GM20431 (cell line): ENCODE data around the gene RTP5.

ENCODE experiments used
- in situ Hi-C: fragments of 300-500 bp; cut with MseI, MboI; formaldehyde crosslinking; loops from one replicate; pipeline ENCODE4 v1.15.0; 2020; ENCODE audit warnings: low sequenced_read_pairs; ENCODE audit not compliant: unreplicated experiment

RTP5 gene

DNA sequence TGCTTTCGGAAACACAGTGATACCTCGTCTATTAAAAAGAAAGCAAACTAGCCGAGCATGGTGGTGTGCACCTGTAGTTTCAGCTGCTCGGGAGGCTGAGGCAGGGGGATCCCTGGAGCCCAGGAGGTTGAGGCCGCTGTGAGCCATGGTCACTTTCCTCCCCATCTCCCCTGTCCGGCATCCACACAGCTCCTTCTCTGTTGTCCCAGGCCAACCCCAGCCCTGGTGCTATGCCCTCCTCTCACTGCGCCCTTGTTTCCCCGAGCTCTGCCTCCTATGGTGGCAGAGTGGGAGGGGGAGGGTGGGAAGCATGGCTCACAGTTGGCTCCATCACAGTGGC is 15.4 kb downstream of the RTP5 start:
- in situ Hi-C loops = no loop called here

GRCh38 chr2:241885291-241885945 is 15.9 kb downstream of the RTP5 start:
- in situ Hi-C loops = no loop called here

DNA sequence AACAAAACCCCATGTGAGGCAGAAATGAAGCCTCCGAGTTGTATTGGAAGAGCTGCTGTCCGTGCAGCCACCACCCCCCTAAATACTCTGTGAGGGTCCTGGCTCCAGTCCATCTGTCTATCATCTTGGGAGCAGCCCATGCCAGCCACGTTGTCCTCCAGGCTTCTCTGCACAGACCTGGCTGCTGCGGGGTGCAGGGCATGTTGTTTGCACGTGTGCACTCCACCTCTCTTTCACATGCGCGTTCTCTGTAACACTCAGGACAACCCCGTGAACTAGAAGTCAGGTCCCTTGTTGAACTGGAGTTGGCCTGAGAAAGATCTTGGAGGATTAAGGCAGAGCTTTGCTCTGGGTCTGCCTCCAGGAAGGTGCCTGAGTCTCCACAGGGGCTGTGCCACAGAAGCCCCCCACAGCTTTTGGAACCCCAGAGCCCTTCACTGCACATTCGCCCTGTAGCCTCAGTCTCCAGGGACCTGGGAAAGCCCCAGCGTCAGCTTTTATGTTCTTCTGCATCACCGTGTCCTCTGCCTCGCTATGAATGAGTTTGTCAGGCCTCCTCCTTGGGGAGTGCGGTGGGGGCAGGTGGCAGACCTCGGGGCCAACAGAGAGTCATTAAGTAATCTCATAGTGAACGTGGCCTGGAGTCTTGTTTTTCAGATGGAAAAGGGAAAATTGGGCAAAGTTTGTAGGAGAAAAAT is 16.6 kb downstream of the RTP5 start:
- in situ Hi-C loops = no loop called here

GRCh38 chr2:241886840-241887447 is 17.4 kb downstream of the RTP5 start:
- in situ Hi-C loops = no loop called here

- in situ Hi-C loops = no loop called here
Measured at GRCh38 chr2:241887806-241888522, 18.4 kb downstream of the RTP5 start.

DNA sequence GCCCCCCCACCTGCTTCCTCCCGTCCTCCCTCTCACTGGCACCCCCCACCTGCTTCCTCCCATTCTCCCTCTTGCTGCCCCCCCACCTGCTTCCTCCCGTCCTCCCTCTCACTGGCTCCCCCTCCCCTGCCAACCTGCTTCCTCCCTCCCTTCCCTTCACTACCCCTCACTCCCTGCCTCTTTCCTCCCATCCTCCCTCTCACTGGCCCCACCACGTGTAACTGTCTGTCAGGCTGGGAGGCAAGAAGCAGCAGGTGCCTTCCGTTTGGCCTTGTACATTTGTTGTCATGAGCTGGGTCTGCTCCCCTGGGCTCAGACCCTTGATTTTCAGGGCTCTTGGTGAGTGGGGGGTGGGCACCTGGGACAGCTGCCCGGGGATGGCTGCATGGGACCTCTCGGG is 19.1 kb downstream of the RTP5 start:
- in situ Hi-C loops = no loop called here

- in situ Hi-C loops = no loop called here
Measured at GRCh38 chr2:241890524-241891235, 21.2 kb downstream of the RTP5 start.

DNA sequence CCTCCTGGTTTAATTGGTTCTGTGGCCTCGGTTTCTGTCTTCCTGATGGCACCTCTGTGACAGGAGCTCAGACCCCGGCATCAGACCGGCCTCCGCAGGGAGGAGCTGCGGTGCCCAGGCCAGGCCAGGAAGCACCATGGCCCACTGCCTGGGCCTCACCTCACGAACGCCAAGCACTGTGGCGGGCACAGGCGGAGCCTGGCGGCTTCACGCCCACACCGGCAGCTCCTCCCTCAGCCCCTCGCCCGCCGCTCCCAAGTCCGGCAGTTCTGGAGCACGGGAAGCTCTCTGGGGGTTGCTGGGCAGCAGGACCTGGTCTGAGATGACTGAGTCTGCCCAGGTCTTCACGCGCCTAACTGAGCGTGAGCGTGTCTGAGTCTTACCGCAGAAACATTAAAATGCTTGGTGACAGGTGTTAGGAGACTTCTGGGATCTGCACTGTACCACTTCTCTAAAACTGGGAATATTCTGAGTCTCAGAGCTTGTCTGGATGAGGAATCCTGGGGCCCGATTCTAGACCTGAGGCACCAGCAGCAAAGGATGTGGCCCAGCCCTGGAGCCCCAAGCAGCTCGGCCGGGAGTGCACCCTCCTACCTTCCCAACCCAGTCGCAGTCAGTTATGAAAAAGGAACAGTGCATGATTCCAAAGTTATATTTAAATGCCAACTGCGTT is 21.9 kb downstream of the RTP5 start:
- in situ Hi-C loops = no loop called here

GRCh38 chr2:241891988-241892298 is 22.4 kb downstream of the RTP5 start:
- in situ Hi-C loops = no loop called here

GRCh38 chr2:241892299-241893137 is 23.0 kb downstream of the RTP5 start:
- in situ Hi-C loops = no loop called here

DNA sequence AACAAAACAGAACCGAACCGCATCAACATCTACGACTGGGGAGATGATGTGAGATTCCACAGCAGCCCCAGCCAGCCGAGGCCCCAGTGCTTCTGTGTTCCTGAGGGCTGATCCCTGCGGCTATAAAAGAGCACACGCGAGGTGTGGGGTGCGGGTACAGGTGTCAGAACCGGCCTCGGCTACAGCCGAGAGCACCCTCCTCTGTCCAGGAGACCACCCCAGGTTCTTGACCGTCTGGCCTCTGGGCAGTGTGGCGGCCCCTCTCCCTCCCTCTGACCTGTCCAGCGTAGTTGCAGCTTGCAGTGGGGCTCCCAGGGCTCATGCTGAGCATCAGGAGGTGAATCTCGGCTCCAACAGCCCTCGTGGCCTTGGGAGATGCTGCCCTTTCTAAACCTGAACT is 23.7 kb downstream of the RTP5 start:
- in situ Hi-C loops = no loop called here

DNA sequence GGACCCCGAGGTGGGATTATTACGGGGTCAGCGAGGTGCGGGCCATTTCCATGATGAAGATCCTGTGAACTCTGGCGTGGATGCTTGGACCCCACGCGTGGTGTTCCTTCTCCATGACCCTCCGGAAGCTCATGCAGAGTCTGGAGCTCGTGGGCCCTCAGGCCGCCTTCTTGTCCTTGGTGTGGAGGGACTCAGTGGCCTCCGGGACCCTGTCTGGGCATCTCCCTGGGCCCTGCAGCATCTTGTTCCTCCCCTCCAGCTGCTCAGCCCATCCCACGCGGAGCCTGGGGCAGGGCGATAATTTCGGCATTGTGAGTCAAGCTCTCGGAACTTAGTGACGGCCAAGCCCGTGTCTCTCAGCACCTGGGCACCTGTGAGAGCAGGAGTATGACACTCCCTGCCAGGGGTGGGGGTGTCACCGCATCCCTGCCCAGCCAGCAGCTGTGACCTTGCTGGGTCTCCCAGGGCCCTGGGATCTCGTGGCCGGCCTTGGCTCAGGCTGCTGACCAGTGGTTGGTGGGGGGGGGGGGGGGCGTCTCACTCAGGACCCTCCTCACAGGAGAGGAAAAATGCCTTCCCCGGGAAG is 24.6 kb downstream of the RTP5 start:
- in situ Hi-C loops = no loop called here

- in situ Hi-C loops = no loop called here
Measured at GRCh38 chr2:241894681-241895426, 25.3 kb downstream of the RTP5 start.

GRCh38 chr2:241895427-241895711 is 25.8 kb downstream of the RTP5 start:
- in situ Hi-C loops = no loop called here

DNA sequence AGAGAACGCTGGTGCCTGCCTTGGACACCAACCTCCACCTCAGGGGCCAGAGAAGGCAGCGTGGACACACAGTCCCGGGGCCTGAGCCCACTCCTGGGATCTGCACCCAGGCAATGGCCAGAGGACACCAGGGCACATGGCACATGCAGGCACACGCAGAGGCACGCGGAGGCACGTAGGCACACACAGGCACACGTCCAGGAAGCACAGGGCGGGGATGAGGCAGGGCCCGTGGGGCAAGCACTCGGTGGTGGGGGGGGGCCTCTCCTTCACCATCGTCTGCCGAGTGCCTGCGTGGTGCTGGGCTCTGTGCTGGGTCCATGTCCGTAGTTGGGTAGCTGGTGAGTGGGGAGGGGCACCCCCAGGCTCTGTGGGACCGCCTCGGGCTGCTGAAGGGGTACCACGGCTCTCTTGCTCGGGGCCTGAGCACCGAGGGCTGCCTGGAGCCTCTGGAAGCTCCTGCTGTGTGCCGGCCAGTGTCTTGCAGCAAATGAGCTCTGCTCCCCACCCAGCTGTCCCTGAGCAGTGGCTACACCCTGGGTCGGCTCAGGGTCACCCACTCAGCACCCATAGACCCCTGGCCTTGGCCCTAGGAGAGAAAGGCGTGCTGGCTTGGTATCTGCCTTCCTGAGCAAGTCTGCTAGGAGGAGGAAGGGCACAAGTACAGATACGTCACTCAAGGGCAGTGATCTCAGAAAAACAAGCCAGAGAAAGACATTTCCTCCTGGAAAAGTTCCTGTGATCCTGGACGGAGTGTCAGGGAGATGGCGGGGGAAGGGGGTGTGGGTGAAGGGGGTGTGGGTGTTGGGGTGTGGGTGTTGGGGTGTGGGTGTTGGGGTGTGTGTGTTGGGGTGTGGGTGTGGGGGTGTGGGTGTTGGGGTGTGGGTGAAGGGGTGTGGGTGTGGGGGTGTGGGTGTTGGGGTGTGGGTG is 26.4 kb downstream of the RTP5 start:
- in situ Hi-C loops = no loop called here

DNA sequence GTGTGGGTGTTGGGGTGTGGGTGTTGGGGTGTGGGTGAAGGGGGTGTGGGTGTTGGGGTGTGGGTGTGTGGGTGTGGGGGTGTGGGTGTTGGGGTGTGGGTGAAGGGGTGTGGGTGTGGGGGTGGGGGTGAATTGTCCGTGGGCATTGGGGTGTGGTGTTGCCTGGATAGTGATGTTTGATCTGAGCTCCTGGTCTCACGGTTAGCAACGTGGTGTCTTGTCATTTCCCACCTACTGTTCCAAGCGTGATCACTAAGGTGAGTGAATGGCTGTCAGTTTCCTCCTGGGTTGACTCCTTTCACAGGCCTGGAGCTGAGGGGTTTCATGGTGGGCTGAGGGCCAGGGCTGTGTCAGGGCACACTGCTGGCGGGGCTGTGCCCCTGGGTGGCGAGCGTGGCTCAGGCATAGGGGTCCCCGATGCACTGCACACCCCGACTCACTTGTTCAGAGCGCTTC is 27.2 kb downstream of the RTP5 start:
- in situ Hi-C loops = no loop called here

- in situ Hi-C loops = no loop called here
Measured at GRCh38 chr2:241897231-241897916, 27.8 kb downstream of the RTP5 start.
